H9 (cell line): ENCODE data around the gene ASB15. TPM values are rescaled to one million over a fixed set of nuclear protein-coding genes. Genes with fewer than 3 reads are reported as not detected.

Source experiments
- DNase-seq: peaks from one replicate; pipeline ENCODE4 v3.0.0-alpha.2; 2017
- H2AFZ ChIP-seq: one replicate; pipeline ENCODE4 v1.6.1; 2013; ENCODE audit warnings: mild to moderate bottlenecking, low read length, control low read depth, moderate library complexity
- H2AK5ac ChIP-seq: 2 replicates; pipeline ENCODE4 v1.6.1; 2013; ENCODE audit warnings: low read length, control low read depth, mixed read lengths; ENCODE audit not compliant: insufficient read length
- H2BK120ac ChIP-seq: one replicate; pipeline ENCODE4 v1.6.1; 2013; ENCODE audit warnings: low read depth, mild to moderate bottlenecking, low read length, control low read depth, inconsistent platforms; ENCODE audit not compliant: poor library complexity, severe bottlenecking
- H2BK12ac ChIP-seq: 2 replicates; pipeline ENCODE4 v1.6.1; 2013; ENCODE audit warnings: low read length, control low read depth, mixed read lengths, low read depth; ENCODE audit not compliant: insufficient read length
- H2BK15ac ChIP-seq: 2 replicates; pipeline ENCODE4 v1.6.1; 2013; ENCODE audit warnings: low read depth, low read length, control low read depth
- H2BK20ac ChIP-seq: one replicate; pipeline ENCODE4 v1.6.1; 2013; ENCODE audit warnings: low read depth, mild to moderate bottlenecking, low read length, control low read depth, inconsistent platforms; ENCODE audit not compliant: poor library complexity, severe bottlenecking
- H2BK5ac ChIP-seq: 2 replicates; pipeline ENCODE4 v1.6.1; 2013; ENCODE audit warnings: low read length, control low read depth, mixed read lengths; ENCODE audit not compliant: insufficient read length
- H3K14ac ChIP-seq: 2 replicates; pipeline ENCODE4 v1.6.1; 2013; ENCODE audit warnings: low read length, control low read depth; ENCODE audit not compliant: insufficient read depth
- H3K18ac ChIP-seq: 2 replicates; pipeline ENCODE4 v1.6.1; 2013; ENCODE audit warnings: low read depth, mild to moderate bottlenecking, mixed read lengths, low read length, control low read depth; ENCODE audit not compliant: insufficient read length
- H3K23ac ChIP-seq: 2 replicates; pipeline ENCODE4 v1.6.1; 2013; ENCODE audit warnings: low read length, control low read depth, mixed read lengths, low read depth; ENCODE audit not compliant: insufficient read length
- H3K23me2 ChIP-seq: 2 replicates; pipeline ENCODE4 v1.6.1; 2013; ENCODE audit warnings: low read depth, mild to moderate bottlenecking, mixed read lengths, low read length, control low read depth; ENCODE audit not compliant: insufficient read length, poor library complexity, severe bottlenecking
- H3K27ac ChIP-seq: 2 replicates; pipeline ENCODE4 v1.5.1; 2013; ENCODE audit warnings: low read length, control low read depth, mixed read lengths, low read depth; ENCODE audit not compliant: insufficient read length
- H3K27me3 ChIP-seq: 2 replicates; pipeline ENCODE4 v1.6.1; 2013; ENCODE audit warnings: low read length, control low read depth, inconsistent platforms; ENCODE audit not compliant: insufficient read depth
- H3K4ac ChIP-seq: 2 replicates; pipeline ENCODE4 v1.6.1; 2013; ENCODE audit warnings: low read depth, mild to moderate bottlenecking, control low read depth, inconsistent platforms, low read length, moderate library complexity
- H3K4me1 ChIP-seq: 2 replicates; pipeline ENCODE4 v1.6.1; 2013; ENCODE audit warnings: low read length, control low read depth, inconsistent platforms; ENCODE audit not compliant: insufficient read depth
- H3K4me2 ChIP-seq: 2 replicates; pipeline ENCODE4 v1.6.1; 2013; ENCODE audit warnings: low read length, control low read depth, mixed read lengths; ENCODE audit not compliant: insufficient read length, insufficient read depth
- H3K56ac ChIP-seq: 2 replicates; pipeline ENCODE4 v1.6.1; 2013; ENCODE audit warnings: low read depth, mild to moderate bottlenecking, mixed read lengths, low read length, control low read depth; ENCODE audit not compliant: insufficient read length
- H3K79me1 ChIP-seq: 2 replicates; pipeline ENCODE4 v1.6.1; 2013; ENCODE audit warnings: low read depth, mild to moderate bottlenecking, moderate library complexity, low read length, control low read depth, inconsistent platforms; ENCODE audit not compliant: insufficient read depth, poor library complexity, severe bottlenecking
- H3K79me2 ChIP-seq: 2 replicates; pipeline ENCODE4 v1.6.1; 2013; ENCODE audit warnings: low read length, control low read depth, inconsistent platforms; ENCODE audit not compliant: insufficient read depth
- H3K9ac ChIP-seq: 2 replicates; pipeline ENCODE4 v1.6.1; 2013; ENCODE audit warnings: low read length, control low read depth, mixed read lengths; ENCODE audit not compliant: insufficient read length; ENCODE audit errors: extremely low read depth
- H3K9me3 ChIP-seq: one replicate; pipeline ENCODE4 v1.6.1; 2013; ENCODE audit warnings: low read depth, low read length, inconsistent platforms; ENCODE audit not compliant: control insufficient read depth
- H3T11ph ChIP-seq: one replicate; pipeline ENCODE4 v1.6.1; 2013; ENCODE audit warnings: mild to moderate bottlenecking, low read length, control low read depth, inconsistent platforms
- H4K20me1 ChIP-seq: one replicate; pipeline ENCODE4 v1.6.1; 2013; ENCODE audit not compliant: control insufficient read depth, insufficient read length, insufficient read depth
- H4K5ac ChIP-seq: 2 replicates; pipeline ENCODE4 v1.6.1; 2013; ENCODE audit warnings: low read depth, mild to moderate bottlenecking, mixed read lengths, low read length, control low read depth; ENCODE audit not compliant: insufficient read length
- H4K8ac ChIP-seq: replicated peaks from 2 replicates; pipeline ENCODE4 v1.6.1; 2013; ENCODE audit warnings: low read length, control low read depth, mixed read lengths, low read depth; ENCODE audit not compliant: insufficient read length
- H4K91ac ChIP-seq: 2 replicates; pipeline ENCODE4 v1.6.1; 2013; ENCODE audit warnings: low read depth, mild to moderate bottlenecking, moderate library complexity, mixed read lengths, low read length, control low read depth; ENCODE audit not compliant: insufficient read length
- H3K27ac Mint-ChIP-seq, 3 experiments: 2 replicates in 2 of 3; 3 replicates in 1 of 3; pipeline ENCODE4 v1.8.0; 2020 to 2021; ENCODE audit warnings: mixed read lengths in 3 of 3, mild to moderate bottlenecking in 1 of 3, moderate library complexity in 1 of 3
- H3K27me3 Mint-ChIP-seq: 2 replicates; pipeline ENCODE4 v1.8.0; 2021; ENCODE audit warnings: low read depth, mild to moderate bottlenecking, moderate library complexity, mixed read lengths
- H3K36me3 Mint-ChIP-seq, 3 experiments: 2 replicates in 2 of 3; 3 replicates in 1 of 3; pipeline ENCODE4 v1.8.0; 2020 to 2021; ENCODE audit warnings: low read depth in 3 of 3, mixed read lengths in 3 of 3; ENCODE audit not compliant: insufficient read depth in 1 of 3
- H3K4me1 Mint-ChIP-seq, 2 experiments: 2 replicates each; pipeline ENCODE4 v1.8.0; 2020; ENCODE audit warnings: mixed read lengths in 2 of 2
- H3K4me3 Mint-ChIP-seq, 2 experiments: 2 replicates in 1 of 2; 3 replicates in 1 of 2; pipeline ENCODE4 v1.8.0; 2020 to 2021; ENCODE audit warnings: mild to moderate bottlenecking in 2 of 2, mixed read lengths in 2 of 2, moderate library complexity in 1 of 2
- H3K9me3 Mint-ChIP-seq, 2 experiments: 2 replicates in 1 of 2; 3 replicates in 1 of 2; pipeline ENCODE4 v1.8.0; 2020; ENCODE audit warnings: mild to moderate bottlenecking in 2 of 2, mixed read lengths in 2 of 2, moderate library complexity in 1 of 2
- WGBS: extraction: QIAGEN DNeasy Blood & Tissue Kit; methylation state at CpG from one replicate; pipeline ENCODE4 v1.1.7; 2013; ENCODE audit warnings: missing lambda C conversion rate, low lambda C conversion rate, mixed read lengths; ENCODE audit not compliant: insufficient read length; ENCODE audit errors: extremely low coverage; 5-methylcytosine and 5-hydroxymethylcytosine counted together
- total RNA-seq: library from RNA; stranded (reverse); gene quantifications from 2 replicates; pipeline ENCODE4 v1.2.1, GENCODE V29; 2021
- TF ChIP-seq, protein P1 (sequence below): fragments of 200-600 bp; sonication (generic); conservative IDR thresholded peaks from 3 replicates; pipeline ENCODE4 v1.8.0; 2021; ENCODE audit warnings: antibody characterized with exemption, mild to moderate bottlenecking

The ASB15 gene
- total RNA-seq, 1 experiment from 2014 or later, result not detected

DNA sequence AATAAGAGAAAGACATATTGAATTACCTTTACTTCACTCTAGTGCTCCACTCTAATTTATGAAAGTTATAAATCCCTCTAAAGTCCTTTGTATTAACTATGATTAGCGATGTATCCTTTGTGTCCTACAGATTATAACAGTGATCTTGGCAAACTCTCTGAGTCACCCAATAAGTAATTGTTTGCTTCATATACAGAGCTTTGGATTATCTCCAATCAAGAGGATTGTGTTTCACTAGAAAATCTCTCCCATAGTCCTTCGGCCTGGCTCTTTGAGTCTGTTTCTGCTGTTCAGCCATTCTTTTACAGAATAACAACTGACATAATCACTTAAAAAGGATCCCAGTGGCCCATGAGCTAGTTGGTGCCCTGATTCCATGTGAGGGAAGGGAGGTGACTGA lies 63.5 kb downstream of the ASB15 start:
- Histone ChIP-seq H3K79me1 (no peaks in the 10 kb centered on the region), H3K4me2 (no peak overlapping the region), H3K27me3 (no peaks in the 10 kb centered on the region), H2BK12ac (no peak overlapping the region), H3K4me1 (0 out of 2 replicates have a peak, but pooled peaks cover 3% of the 10 kb centered on the region), H2AK5ac (no peak overlapping the region), H3K56ac (no peak overlapping the region), H3K18ac (no peak overlapping the region), H4K5ac (no peak overlapping the region), H4K8ac (no peak overlapping the region), H2BK15ac (no peak overlapping the region), H4K91ac (no peak overlapping the region), H2AFZ (no peak overlapping the region), H3K23me2 (no peaks in the 10 kb centered on the region), H2BK5ac (no peak overlapping the region), H3T11ph (no peak overlapping the region), H3K9me3 (no peaks in the 10 kb centered on the region), H3K79me2 (no peaks in the 10 kb centered on the region), H3K27ac (no peak overlapping the region), H3K23ac (no peak overlapping the region), H3K9ac (no peak overlapping the region), H3K4ac (no peak overlapping the region), H4K20me1 (no peaks in the 10 kb centered on the region), H3K14ac (no peak overlapping the region), H2BK20ac (no peak overlapping the region), H2BK120ac (no peak overlapping the region)
- Mint-ChIP-seq H3K36me3 (no peaks in the 10 kb centered on the region; a peak in 1 of 7 replicates), H3K4me3 (no peak overlapping the region), H3K4me1 (peaks cover 16 to 28% of the 10 kb centered on the region in 2 experiments), H3K9me3 (no peaks in the 10 kb centered on the region), H3K27ac (no peak overlapping the region), H3K27me3 (no peaks in the 10 kb centered on the region)
- no peak for DNase-seq
- TF ChIP-seq, protein P1, sequence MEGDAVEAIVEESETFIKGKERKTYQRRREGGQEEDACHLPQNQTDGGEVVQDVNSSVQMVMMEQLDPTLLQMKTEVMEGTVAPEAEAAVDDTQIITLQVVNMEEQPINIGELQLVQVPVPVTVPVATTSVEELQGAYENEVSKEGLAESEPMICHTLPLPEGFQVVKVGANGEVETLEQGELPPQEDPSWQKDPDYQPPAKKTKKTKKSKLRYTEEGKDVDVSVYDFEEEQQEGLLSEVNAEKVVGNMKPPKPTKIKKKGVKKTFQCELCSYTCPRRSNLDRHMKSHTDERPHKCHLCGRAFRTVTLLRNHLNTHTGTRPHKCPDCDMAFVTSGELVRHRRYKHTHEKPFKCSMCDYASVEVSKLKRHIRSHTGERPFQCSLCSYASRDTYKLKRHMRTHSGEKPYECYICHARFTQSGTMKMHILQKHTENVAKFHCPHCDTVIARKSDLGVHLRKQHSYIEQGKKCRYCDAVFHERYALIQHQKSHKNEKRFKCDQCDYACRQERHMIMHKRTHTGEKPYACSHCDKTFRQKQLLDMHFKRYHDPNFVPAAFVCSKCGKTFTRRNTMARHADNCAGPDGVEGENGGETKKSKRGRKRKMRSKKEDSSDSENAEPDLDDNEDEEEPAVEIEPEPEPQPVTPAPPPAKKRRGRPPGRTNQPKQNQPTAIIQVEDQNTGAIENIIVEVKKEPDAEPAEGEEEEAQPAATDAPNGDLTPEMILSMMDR, result no peak
- no CpG with 5 or more reads among the region's 2 CpGs for WGBS
